Measurements from ENCODE around the gene SKIC3.

SKIC3 gene

GRCh38 chr5:95554647-95555548, at the start of gene SKIC3, which contains the start of gene ARSK:
Gene SKIC3 (minus strand): TSS chr5:95554977. CDS start chr5:95547150, 7,827 bp downstream.
Gene ARSK (plus strand): TSS chr5:95555101. CDS start chr5:95555279, 178 bp downstream.
- DNase-seq, result peak; percentile 94 to 99

GRCh38 chr5:95600557-95600956, 45.8 kb upstream of the SKIC3 start:
- no peak for DNase-seq

DNA sequence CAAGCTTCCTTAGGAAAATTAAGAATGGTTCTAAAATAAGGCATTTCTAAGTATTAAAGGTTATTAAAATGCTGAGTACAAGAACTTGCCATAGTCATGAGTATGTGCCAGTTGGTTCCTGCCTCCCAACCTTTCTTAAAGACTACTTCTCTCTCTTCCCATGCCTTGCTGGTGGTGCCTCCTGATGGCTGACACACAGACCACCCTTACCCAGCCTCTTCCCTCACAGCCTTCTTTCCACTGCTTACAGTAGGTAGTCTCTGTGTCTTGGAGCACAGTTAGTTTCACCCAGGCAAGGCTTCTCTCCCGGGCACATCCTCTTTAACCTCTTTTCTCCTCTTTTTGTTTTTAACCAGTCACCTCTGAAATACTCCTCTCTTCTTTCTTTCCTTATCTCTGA, 44.5 kb upstream of the SKIC3 start:
- no peak for DNase-seq

GRCh38 chr5:95595289-95595931, 40.6 kb upstream of the SKIC3 start:
- no peak for DNase-seq

- peak; percentile 3 to 38 for DNase-seq
Measured at GRCh38 chr5:95591490-95591901, 36.7 kb upstream of the SKIC3 start.

DNA sequence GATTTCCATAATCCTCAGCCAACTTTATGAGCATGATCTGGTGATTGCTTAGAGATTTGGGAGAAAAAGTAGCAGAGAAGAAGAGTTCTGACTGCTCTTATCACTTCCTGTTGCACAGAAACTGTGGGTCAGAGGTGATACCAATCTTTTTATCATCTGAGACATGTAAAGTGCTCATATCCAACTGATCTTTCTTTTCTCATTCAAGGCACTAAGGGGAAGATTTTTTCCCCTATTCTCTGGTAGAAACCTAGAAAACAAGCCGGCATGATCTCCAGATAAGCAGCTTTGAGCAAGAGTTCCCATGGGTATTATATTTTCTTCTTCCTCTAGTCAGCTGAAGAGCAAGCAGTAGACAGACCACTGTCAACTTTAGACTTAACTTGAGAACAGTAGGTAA, 36.1 kb upstream of the SKIC3 start:
- no peak for DNase-seq

GRCh38 chr5:95583992-95584391, 29.2 kb upstream of the SKIC3 start:
- DNase-seq, result no peak

- no peak for DNase-seq
Measured at GRCh38 chr5:95581576-95581975, 26.8 kb upstream of the SKIC3 start.

GRCh38 chr5:95572016-95572415, 17.2 kb upstream of the SKIC3 start:
- DNase-seq, result no peak

DNA sequence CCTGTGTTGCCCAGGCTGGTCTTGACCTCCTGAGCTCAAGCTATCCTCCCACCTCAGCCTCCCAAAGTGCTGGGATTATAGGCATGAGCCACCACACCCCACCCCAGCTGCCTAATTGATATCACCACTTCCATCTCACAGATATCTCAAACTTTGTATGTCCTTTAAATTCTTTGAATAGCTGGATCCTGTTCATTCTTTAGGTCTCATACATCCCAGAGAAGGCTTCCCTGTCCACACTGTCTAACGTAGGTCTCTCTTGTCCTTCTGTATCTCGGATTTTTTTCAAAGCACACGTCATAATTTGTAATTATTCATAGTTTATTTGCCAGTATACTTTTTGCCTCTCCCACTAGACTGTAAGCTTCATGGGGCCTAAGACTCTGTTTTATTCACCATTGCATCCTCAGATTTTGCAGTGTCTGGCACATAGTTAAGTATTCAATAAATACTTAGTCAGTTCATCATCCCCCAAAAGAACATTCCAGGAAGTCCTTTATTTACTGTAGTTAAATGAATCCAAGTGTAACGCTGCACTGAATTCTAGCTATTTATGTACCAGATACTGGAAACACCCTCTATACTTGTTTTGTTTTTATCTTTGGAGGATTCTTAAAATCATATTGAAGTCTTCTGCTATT, 10.6 kb upstream of the SKIC3 start:
- no peak for DNase-seq

GRCh38 chr5:95564450-95564849, 9.7 kb upstream of the SKIC3 start:
- DNase-seq, result no peak

DNA sequence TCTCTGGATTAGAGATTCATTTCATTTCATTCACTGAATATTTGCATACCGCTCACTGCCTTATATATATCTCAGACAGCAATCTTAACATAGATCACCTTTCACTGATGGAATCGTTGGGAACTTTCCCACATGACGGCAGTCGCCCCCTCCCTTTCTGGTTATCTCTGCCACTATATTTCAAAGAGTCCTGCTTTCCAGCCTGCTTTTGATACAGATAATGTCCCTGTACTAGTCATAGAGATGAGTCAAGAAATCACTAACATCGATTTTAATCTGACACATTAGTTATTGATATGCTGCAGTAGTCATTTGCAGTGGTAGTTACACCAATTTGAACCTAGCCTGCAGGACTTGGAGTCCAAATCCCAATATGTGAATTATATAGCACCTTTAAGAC, 8.6 kb upstream of the SKIC3 start:
- no peak for DNase-seq

DNA sequence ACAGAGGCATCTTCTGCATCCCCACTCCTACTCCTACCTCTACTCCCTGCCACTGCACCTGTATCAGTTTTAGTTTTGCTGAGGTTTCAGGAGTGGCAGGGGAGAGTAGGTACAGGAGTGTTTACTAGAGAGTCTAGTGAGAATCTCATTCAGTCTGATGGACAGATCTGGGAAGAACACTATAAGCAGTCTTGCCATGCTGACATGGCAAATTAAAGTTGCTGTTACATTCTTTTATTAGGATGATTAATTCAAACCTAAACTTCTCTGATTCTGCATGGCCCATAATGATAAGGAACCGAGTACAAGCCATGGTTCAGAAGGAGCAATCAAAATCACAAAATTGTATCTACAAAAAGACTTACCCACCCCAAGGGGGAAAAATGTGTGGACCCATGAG, 7.5 kb upstream of the SKIC3 start:
- no peak for DNase-seq

GRCh38 chr5:95557841-95558240, 3.1 kb upstream of the SKIC3 start:
- DNase-seq, result no peak

DNA sequence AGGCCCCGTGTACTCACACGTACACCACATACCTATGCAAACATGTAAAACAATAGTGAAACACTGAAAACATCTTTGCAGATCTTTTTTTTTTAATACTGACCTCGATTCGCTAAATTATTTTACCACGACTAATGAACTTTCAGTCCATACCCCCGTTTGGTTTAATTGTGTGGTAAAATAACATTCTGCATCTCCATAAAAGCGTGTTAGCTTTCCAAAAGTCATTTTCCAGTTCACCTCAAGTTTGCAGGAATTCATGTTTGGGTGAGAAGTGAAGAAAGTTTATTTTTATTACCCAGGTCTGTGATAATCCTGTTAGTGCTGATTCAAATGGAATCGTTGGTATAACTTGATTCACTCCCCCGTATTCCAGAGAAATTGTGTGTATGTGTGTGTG, 776 bp upstream of the SKIC3 start:
- no peak for DNase-seq

DNA sequence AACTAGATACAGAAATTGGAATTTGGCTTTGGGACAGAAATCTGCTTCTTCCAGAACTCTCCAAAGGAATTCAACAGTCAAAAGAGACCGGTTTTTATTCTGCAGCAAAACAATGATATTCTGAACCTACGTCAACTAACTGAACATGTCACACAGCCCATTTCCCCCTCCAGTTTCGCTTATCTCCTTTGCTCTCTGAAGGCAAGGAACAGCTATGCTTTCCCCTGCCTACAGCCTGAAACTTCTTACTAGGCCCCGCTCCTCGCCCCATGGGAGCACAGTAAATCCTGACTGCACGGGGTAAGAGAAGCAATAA, 488 bp downstream of the SKIC3 start:
- no peak for DNase-seq

GRCh38 chr5:95549030-95549429, 5.7 kb downstream of the SKIC3 start:
- no peak for DNase-seq

DNA sequence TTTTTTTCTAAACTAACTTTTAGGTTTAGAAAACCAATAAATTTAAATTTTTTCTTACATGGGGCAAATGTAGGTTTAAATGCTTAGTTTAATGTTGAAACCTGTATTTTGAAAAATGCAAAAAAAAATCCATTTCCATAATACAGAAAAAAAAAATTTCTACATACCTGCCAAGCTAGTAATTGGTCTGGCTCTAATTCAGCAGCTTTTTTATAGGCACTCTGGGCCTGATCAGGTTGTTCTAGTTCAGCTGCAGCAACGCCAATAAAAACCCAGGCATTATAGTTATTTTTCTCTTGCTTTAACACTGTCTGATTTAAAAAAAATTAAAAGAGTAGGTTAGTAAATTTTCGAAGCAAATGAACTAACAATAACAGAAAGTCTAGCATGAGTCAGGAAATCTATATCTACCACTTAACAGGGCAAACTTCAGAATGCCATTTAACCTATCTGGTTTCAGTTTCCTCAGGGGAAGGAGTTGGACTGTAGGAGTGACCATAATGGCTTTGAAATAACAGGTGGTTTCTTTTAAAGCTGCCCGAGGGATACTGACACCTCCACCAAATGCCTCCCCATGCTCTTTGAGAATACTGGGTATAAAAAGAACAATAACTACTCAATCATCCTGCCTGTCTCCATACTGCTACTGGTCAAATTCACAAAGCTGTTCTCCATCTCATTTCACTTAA, 11.6 kb downstream of the SKIC3 start:
- DNase-seq, result no peak

DNA sequence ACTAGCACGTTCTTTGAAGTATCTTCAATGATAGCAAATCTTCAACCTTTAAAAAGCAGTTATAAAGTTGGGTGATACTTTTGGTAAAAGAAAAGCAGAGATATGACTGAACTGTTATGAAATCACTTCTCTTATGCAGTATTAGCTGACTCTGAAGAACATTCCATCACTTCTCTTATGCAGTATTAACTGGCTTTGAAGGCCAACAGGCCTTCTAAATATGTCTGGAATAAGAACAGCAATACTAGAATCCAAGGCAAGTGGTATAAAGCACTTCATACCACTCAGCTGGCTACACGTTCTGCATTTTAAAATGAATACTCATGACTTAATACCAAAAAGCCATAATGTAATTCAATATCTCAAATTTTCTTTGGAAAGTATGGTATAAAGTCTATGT, 17.3 kb downstream of the SKIC3 start:
- DNase-seq, result no peak

DNA sequence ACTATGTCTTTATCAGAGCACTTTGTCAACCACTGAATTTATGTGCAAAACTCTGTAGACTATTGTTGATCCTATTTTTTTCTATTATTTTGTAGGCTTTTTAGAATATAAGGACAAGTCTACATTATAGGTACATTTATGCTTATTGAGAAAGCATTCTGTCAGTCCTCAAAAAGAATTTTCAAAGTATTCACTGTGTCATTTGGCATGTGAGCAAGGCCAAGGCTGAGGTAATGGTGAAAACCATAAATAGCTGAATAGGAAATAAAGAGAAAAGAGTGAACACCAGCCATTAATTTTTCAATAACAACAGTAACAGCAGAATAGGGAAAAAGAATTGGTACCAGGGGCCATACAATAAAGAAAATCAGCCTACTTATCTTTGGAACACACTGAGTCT, 21.0 kb downstream of the SKIC3 start:
- no peak for DNase-seq

DNA sequence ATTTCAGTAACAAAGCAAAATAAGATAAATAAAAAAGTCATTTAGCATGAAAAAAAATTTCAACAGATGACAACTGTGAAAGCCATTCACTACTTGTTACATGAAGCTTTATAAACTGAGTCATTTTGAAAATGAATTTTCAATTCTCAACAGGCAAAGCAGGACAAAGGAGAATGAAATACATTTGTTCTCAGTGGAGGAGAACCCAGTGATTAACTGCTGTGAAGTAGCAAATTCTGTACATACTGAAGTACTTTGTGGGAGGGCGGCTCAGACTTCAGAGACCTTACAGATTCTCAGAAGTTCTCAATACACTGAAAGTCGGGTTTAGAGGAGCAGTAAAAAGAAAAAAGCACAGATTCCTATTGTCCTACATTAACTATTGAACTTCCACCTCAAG, 21.7 kb downstream of the SKIC3 start:
- DNase-seq, result no peak

DNA sequence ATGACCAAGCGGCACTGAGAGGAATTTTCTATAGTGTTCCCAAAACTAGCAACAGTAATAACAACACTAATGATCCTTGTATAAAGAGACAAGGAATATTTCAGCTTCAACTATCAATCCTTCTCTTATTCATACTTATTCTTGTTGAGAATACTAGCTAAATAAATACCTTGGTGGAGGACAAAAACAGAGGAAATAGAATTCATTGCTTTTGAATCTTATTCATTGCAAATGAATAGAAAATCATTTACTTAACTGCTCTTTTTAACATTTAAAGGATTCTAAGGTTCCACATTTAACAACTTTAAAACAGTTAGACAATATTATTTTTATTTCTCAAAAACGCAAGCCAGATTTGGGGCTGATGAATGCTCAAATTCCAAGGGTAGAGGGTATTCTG, 22.4 kb downstream of the SKIC3 start:
- no peak for DNase-seq

DNA sequence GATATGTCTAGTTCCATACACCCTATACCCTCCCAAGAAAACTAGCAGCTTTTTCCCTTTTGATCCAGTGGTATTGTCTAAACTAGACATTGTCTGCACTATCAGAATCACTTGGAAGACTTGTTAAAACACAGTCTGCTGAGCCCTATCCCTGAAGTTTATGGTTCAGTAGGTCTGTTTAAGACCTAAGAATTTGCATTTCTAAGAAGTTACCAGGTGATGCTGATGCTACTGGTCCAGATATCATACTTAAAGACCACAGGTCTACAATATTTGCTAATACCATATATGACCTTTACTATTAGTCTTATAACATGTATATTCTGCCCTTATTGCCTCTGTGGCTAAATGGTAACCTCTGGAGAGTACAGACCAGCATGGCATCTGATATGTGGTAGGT, 23.3 kb downstream of the SKIC3 start:
- DNase-seq, result no peak

All from SW 1271 (cell line).